ENCODE measurements around the gene HOXA10.

The HOXA10 gene

GRCh38 chr7:27143023-27143949 lies 30.8 kb downstream of the HOXA10 start, which contains the start of gene HOXA5:
HOXA5 (minus strand) TSS chr7:27143681; CDS start chr7:27143607, 74 bp downstream.
- H2BK12ac ChIP-seq (ENCODE audit: low read length in 2 of 2), result peak within 1 kb of the TSS in 1 of 2 experiments; percentile 87
- H3K14ac ChIP-seq (ENCODE audit: low read length in 2 of 2), result peak within 1 kb of the TSS in 1 of 2 experiments; percentile 71
- H3K4me3 ChIP-seq (ENCODE audit: insufficient read depth in 1 of 2, low read depth in 1 of 2, low read length in 2 of 2), result peak within 1 kb of the TSS; percentile 82 to 96
- H3K4me2 ChIP-seq (ENCODE audit: low read length, poor library complexity, severe bottlenecking), result peak within 1 kb of the TSS; percentile 85
- H3K79me1 ChIP-seq (replicated peaks; ENCODE audit: low read length, poor library complexity, severe bottlenecking), result peaks cover 11% of the 10 kb centered on the region
- peak within 1 kb of the TSS; percentile 97 for H3K9ac ChIP-seq (ENCODE audit: low read length)
- peak; percentile 84 for DNase-seq
- H2BK15ac ChIP-seq (ENCODE audit: low read depth, poor library complexity, severe bottlenecking), result peak within 1 kb of the TSS; percentile 36
- no peak within 1 kb of the TSS for H2BK120ac ChIP-seq (ENCODE audit: low read depth, low read length)
- H3K36me3 ChIP-seq (ENCODE audit: control insufficient read depth in 1 of 2, insufficient read depth in 2 of 2, low read depth in 1 of 2, low read length in 2 of 2), result peaks cover 11 to 40% of the 10 kb centered on the region in 2 experiments
- H2BK5ac ChIP-seq (ENCODE audit: low read depth, low read length, poor library complexity, severe bottlenecking), result peak within 1 kb of the TSS; percentile 90
- H2AK5ac ChIP-seq (ENCODE audit: low read length, severe bottlenecking), result no peak within 1 kb of the TSS
- H3K4ac ChIP-seq (ENCODE audit: low read depth in 1 of 2, low read length in 2 of 2), result peak within 1 kb of the TSS; percentile 31 to 53
- H2AFZ ChIP-seq (ENCODE audit: low read depth, low read length), result peak within 1 kb of the TSS; percentile 84
- peak within 1 kb of the TSS; percentile 54 for H4K91ac ChIP-seq (ENCODE audit: low read length)
- peaks cover 0 to 11% of the 10 kb centered on the region in 2 experiments for H3K27me3 ChIP-seq (ENCODE audit: control insufficient read depth in 1 of 2, insufficient read depth in 1 of 2, low read length in 2 of 2)
- peak within 1 kb of the TSS; percentile 49 for H4K8ac ChIP-seq (ENCODE audit: low read length)
- peaks cover 8% of the 10 kb centered on the region for H3K4me1 ChIP-seq (ENCODE audit: control insufficient read depth, insufficient read depth, low read depth, low read length)
- H3K18ac ChIP-seq (ENCODE audit: low read depth in 1 of 2, low read length in 2 of 2), result peak within 1 kb of the TSS; percentile 37 to 78
- peak within 1 kb of the TSS; percentile 20 for H3K27ac ChIP-seq (ENCODE audit: low read length, poor library complexity, severe bottlenecking)
- H3K9me3 ChIP-seq (ENCODE audit: control insufficient read depth, low read length), result no peaks in the 10 kb centered on the region
- peak within 1 kb of the TSS in 1 of 2 experiments; percentile 34 for H3K23ac ChIP-seq (ENCODE audit: low read length in 2 of 2)
- 2% methylated on average over 75 of the region's 86 CpGs for WGBS

GRCh38 chr7:27142580-27143022 lies 31.5 kb downstream of the HOXA10 start:
- Histone ChIP-seq H2BK15ac (ENCODE audit: low read depth, poor library complexity, severe bottlenecking) (no peak overlapping the region), H2BK5ac (ENCODE audit: low read depth, low read length, poor library complexity, severe bottlenecking) (peak overlapping the region; percentile 90), H3K4me3 (ENCODE audit: insufficient read depth in 1 of 2, low read depth in 1 of 2, low read length in 2 of 2) (peak overlapping the region; percentile 82 to 96), H2BK120ac (ENCODE audit: low read depth, low read length) (no peak overlapping the region), H2BK12ac (ENCODE audit: low read length in 2 of 2) (peak overlapping the region in 1 of 2 experiments; percentile 68), H3K9ac (ENCODE audit: low read length) (peak overlapping the region; percentile 97), H3K79me1 (replicated peaks; ENCODE audit: low read length, poor library complexity, severe bottlenecking) (peaks cover 8% of the 10 kb centered on the region), H3K27ac (ENCODE audit: low read length, poor library complexity, severe bottlenecking) (peak overlapping the region; percentile 20), H3K9me3 (ENCODE audit: control insufficient read depth, low read length) (no peaks in the 10 kb centered on the region), H3K4ac (ENCODE audit: low read depth in 1 of 2, low read length in 2 of 2) (peak overlapping the region in 1 of 2 experiments; percentile 31), H3K18ac (ENCODE audit: low read depth in 1 of 2, low read length in 2 of 2) (peak overlapping the region in 1 of 2 experiments; percentile 78), H3K4me1 (ENCODE audit: control insufficient read depth, insufficient read depth, low read depth, low read length) (peaks cover 6% of the 10 kb centered on the region), H4K8ac (ENCODE audit: low read length) (no peak overlapping the region), H3K4me2 (ENCODE audit: low read length, poor library complexity, severe bottlenecking) (peak overlapping the region; percentile 85), H2AFZ (ENCODE audit: low read depth, low read length) (no peak overlapping the region), H3K27me3 (ENCODE audit: control insufficient read depth in 1 of 2, insufficient read depth in 1 of 2, low read length in 2 of 2) (peaks cover 0 to 8% of the 10 kb centered on the region in 2 experiments), H2AK5ac (ENCODE audit: low read length, severe bottlenecking) (no peak overlapping the region), H3K14ac (ENCODE audit: low read length in 2 of 2) (no peak overlapping the region), H3K23ac (ENCODE audit: low read length in 2 of 2) (peak overlapping the region in 1 of 2 experiments; percentile 34), H3K36me3 (ENCODE audit: control insufficient read depth in 1 of 2, insufficient read depth in 2 of 2, low read depth in 1 of 2, low read length in 2 of 2) (peaks cover 8 to 43% of the 10 kb centered on the region in 2 experiments), H4K91ac (ENCODE audit: low read length) (no peak overlapping the region)
- DNase-seq, result no peak
- 3% methylated on average over 26 of the region's 29 CpGs for WGBS

- no peak overlapping the region for H3K18ac ChIP-seq (ENCODE audit: low read depth in 1 of 2, low read length in 2 of 2)
- peaks cover 0 to 7% of the 10 kb centered on the region in 2 experiments for H3K27me3 ChIP-seq (ENCODE audit: control insufficient read depth in 1 of 2, insufficient read depth in 1 of 2, low read length in 2 of 2)
- H3K27ac ChIP-seq (ENCODE audit: low read length, poor library complexity, severe bottlenecking), result peak overlapping the region; percentile 29
- no peak overlapping the region for H4K8ac ChIP-seq (ENCODE audit: low read length)
- H3K14ac ChIP-seq (ENCODE audit: low read length in 2 of 2), result no peak overlapping the region
- no peak overlapping the region for H2BK12ac ChIP-seq (ENCODE audit: low read length in 2 of 2)
- DNase-seq, result peak; percentile 59
- H3K23ac ChIP-seq (ENCODE audit: low read length in 2 of 2), result peak overlapping the region in 1 of 2 experiments; percentile 32
- H4K91ac ChIP-seq (ENCODE audit: low read length), result no peak overlapping the region
- peaks cover 6% of the 10 kb centered on the region for H3K4me1 ChIP-seq (ENCODE audit: control insufficient read depth, insufficient read depth, low read depth, low read length)
- H3K36me3 ChIP-seq (ENCODE audit: control insufficient read depth in 1 of 2, insufficient read depth in 2 of 2, low read depth in 1 of 2, low read length in 2 of 2), result peaks cover 8 to 43% of the 10 kb centered on the region in 2 experiments
- peak overlapping the region; percentile 82 to 96 for H3K4me3 ChIP-seq (ENCODE audit: insufficient read depth in 1 of 2, low read depth in 1 of 2, low read length in 2 of 2)
- no peak overlapping the region for H2BK120ac ChIP-seq (ENCODE audit: low read depth, low read length)
- no peaks in the 10 kb centered on the region for H3K9me3 ChIP-seq (ENCODE audit: control insufficient read depth, low read length)
- H3K4ac ChIP-seq (ENCODE audit: low read depth in 1 of 2, low read length in 2 of 2), result no peak overlapping the region
- peak overlapping the region; percentile 85 for H3K4me2 ChIP-seq (ENCODE audit: low read length, poor library complexity, severe bottlenecking)
- WGBS, result 11% methylated on average over 30 of the region's 30 CpGs
- no peak overlapping the region for H2BK15ac ChIP-seq (ENCODE audit: low read depth, poor library complexity, severe bottlenecking)
- H2AFZ ChIP-seq (ENCODE audit: low read depth, low read length), result no peak overlapping the region
- peaks cover 6% of the 10 kb centered on the region for H3K79me1 ChIP-seq (replicated peaks; ENCODE audit: low read length, poor library complexity, severe bottlenecking)
- no peak overlapping the region for H2AK5ac ChIP-seq (ENCODE audit: low read length, severe bottlenecking)
- peak overlapping the region; percentile 97 for H3K9ac ChIP-seq (ENCODE audit: low read length)
- peak overlapping the region; percentile 90 for H2BK5ac ChIP-seq (ENCODE audit: low read depth, low read length, poor library complexity, severe bottlenecking)
These were observed 32.1 kb downstream of the HOXA10 start for GRCh38 chr7:27141923-27142579.
